Neural cell (in vitro differentiated cells): ENCODE results near the gene SETD1A.

Experiments used
- CTCF ChIP-seq: fragments of 450-650 bp; IDR thresholded peaks from 2 replicates; pipeline ENCODE4 v1.5.1; 2014; ENCODE audit warnings: antibody characterized with exemption, mild to moderate bottlenecking, moderate library complexity; ENCODE audit not compliant: poor library complexity, severe bottlenecking
- EZH2 ChIP-seq: fragments of 200-600, 300-800 bp; shearing (Covaris generic), sonication (generic); IDR thresholded peaks from 2 replicates; pipeline ENCODE4 v1.6.1; 2014; ENCODE audit warnings: antibody characterized with exemption, low read length, borderline replicate concordance, mild to moderate bottlenecking; ENCODE audit not compliant: insufficient read depth, poor library complexity, severe bottlenecking
- POLR2AphosphoS5 ChIP-seq: IDR thresholded peaks from 2 replicates; pipeline ENCODE4 v1.6.1; 2012
- REST ChIP-seq: IDR thresholded peaks from 2 replicates; pipeline ENCODE4 v1.6.1; 2012; ENCODE audit warnings: borderline replicate concordance
- SMC3 ChIP-seq: fragments of 450-650 bp; conservative IDR thresholded peaks from 2 replicates; pipeline ENCODE4 v1.6.1; 2014; ENCODE audit warnings: antibody characterized with exemption, mild to moderate bottlenecking, moderate library complexity; ENCODE audit not compliant: poor library complexity

GRCh38 chr16:30944352-30944751 is 13.2 kb upstream of the SETD1A start:
- TF ChIP-seq POLR2AphosphoS5 (no peak), CTCF (no peak), EZH2 (no peak), SMC3 (no peak), REST (no peak)
